Thyroid gland (tissue), 4 donors: Measurements from ENCODE around the gene IMPA2. TPM values are rescaled to one million over a fixed set of nuclear protein-coding genes. Genes with fewer than 3 reads are reported as not detected.

Source experiments
- DNase-seq, 2 donors: peaks; one replicate each; pipeline ENCODE4 v3.0.0-alpha.2; 2019
- H3K27ac ChIP-seq, 3 donors: fragments of 200-600 bp; sonication (generic); 1 replicate in 2 of 3; 2 replicates in 1 of 3; pipeline ENCODE4 v1.5.1; 2016 to 2019; ENCODE audit warnings: mild to moderate bottlenecking in 1 of 3, moderate library complexity in 1 of 3
- H3K27me3 ChIP-seq: fragments of 200-600 bp; sonication (generic); one replicate; pipeline ENCODE4 v1.5.1; 2019
- H3K36me3 ChIP-seq, 2 donors: fragments of 200-600 bp; sonication (generic); one replicate each; pipeline ENCODE4 v1.5.1; 2016 to 2019
- H3K4me1 ChIP-seq, 2 donors: fragments of 200-600 bp; sonication (generic); one replicate each; pipeline ENCODE4 v1.5.1; 2017 to 2019
- H3K4me3 ChIP-seq, 3 donors: fragments of 200-600 bp; sonication (generic); replicated peaks in 1 of 3; 1 replicate in 2 of 3; 2 replicates in 1 of 3; pipeline ENCODE4 v1.5.1; 2016; ENCODE audit warnings: mild to moderate bottlenecking in 1 of 3
- H3K9me3 ChIP-seq: fragments of 200-600 bp; sonication (generic); one replicate; pipeline ENCODE4 v1.5.1; 2017
- POLR2A ChIP-seq, 2 donors: fragments of 450-650 bp; IDR thresholded peaks; one replicate each; pipeline ENCODE4 v1.6.1; 2017; ENCODE audit warnings: antibody characterized with exemption in 2 of 2, mild to moderate bottlenecking in 2 of 2, moderate library complexity in 1 of 2
- WGBS, 2 donors: methylation state at CpG; one replicate each; pipeline ENCODE4 v1.1.5; 2017; 5-methylcytosine and 5-hydroxymethylcytosine counted together
- intact Hi-C: fragments of 100-400 bp; cut with DNase I; formaldehyde crosslinking; loops from one replicate; pipeline ENCODE4 v1.15.1; 2023
- total RNA-seq, 4 donors: library from RNA; depleted of rRNA; stranded (reverse); fragments of >200 nt; gene quantifications; one replicate each; pipeline ENCODE4 v1.2.3, GENCODE V29; 2016
- TF ChIP-seq, protein P1 (sequence below), 6 experiments: fragments of 200-600 bp in 3 of 6; fragments of 450-650 bp in 3 of 6; sonication (generic) in 3 of 6; IDR thresholded peaks; one replicate each; pipeline ENCODE4 v1.5.1; 2016 to 2019; ENCODE audit warnings: antibody characterized with exemption in 6 of 6, mild to moderate bottlenecking in 2 of 6, inconsistent platforms in 1 of 6, moderate library complexity in 1 of 6

Gene IMPA2
- total RNA-seq, 4 donors from 2014 or later: 42.5 to 75.8 (median 54.3) TPM

DNA sequence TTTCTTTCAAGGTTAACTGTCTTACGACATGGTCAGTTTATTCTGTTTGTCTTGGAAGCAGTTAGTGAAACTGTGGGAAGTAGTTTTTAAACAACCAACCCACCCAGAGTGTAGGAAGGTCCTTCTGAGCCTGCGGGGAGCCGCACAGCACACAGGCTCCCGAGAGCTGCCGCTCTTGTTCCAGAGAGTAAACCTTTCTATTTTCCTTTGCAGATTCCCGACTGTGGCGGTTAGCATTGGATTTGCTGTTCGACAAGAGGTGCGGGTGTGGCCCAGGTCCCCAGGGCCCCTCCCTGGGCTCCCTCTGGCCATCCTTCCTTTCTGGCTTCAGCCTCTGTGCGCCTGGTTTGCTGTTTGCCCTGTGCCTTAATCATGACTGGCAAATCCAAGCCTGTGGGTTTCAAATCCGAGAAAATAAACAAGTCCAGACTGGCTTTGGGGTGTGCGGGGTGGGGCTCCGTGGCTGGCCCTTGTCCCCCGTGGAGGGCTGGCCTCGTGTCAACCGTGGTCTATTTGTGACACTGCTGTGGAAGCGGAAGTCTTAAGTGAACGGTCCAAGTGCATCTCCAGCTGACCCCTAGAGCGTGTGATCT, 30.7 kb downstream of the IMPA2 start:
- Histone ChIP-seq H3K4me1 (peaks cover 78 to 92% of the 10 kb centered on the region in 2 donors), H3K27ac (peak overlapping the region; percentile 89 to 95 (median 92)), H3K4me3 (peak overlapping the region in 1 of 3 donors; percentile 0), H3K9me3 (no peaks in the 10 kb centered on the region), H3K36me3 (no peaks in the 10 kb centered on the region), H3K27me3 (no peaks in the 10 kb centered on the region)
- peak in 1 of 2 donors; percentile 50 for TF ChIP-seq POLR2A (IDR thresholded peaks at IDR 0.05)
- TF ChIP-seq, protein P1, sequence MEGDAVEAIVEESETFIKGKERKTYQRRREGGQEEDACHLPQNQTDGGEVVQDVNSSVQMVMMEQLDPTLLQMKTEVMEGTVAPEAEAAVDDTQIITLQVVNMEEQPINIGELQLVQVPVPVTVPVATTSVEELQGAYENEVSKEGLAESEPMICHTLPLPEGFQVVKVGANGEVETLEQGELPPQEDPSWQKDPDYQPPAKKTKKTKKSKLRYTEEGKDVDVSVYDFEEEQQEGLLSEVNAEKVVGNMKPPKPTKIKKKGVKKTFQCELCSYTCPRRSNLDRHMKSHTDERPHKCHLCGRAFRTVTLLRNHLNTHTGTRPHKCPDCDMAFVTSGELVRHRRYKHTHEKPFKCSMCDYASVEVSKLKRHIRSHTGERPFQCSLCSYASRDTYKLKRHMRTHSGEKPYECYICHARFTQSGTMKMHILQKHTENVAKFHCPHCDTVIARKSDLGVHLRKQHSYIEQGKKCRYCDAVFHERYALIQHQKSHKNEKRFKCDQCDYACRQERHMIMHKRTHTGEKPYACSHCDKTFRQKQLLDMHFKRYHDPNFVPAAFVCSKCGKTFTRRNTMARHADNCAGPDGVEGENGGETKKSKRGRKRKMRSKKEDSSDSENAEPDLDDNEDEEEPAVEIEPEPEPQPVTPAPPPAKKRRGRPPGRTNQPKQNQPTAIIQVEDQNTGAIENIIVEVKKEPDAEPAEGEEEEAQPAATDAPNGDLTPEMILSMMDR (IDR thresholded peaks at IDR 0.05): no peak
- 32 to 45% methylated on average over 19 of the region's 19 CpGs for WGBS, 2 donors
- peak; percentile 77 for DNase-seq
- intact Hi-C loops: no loop called here

DNA sequence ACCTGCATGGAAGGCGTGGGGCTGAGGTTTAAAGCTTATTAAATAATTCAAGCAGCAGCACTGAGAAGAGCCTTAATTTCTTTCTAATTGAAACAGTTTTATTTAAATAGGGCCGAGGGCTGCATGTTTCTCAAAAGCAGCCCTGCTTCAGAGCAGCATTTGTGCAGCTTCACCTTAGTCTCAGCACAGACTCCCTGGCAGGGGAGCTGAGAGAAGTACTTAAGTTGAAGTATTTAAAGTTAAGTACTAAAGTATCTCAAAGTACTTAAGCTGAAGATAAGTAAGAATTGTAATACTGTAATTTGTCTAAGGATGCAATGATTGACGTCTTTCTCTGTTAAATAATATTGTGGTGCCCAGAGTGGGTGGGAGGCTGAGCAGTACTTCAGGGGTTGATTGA, 31.4 kb downstream of the IMPA2 start:
- Histone ChIP-seq H3K9me3 (no peaks in the 10 kb centered on the region), H3K36me3 (no peaks in the 10 kb centered on the region), H3K27ac (peak overlapping the region; percentile 89 to 95 (median 92)), H3K4me1 (peaks cover 84 to 98% of the 10 kb centered on the region in 2 donors), H3K4me3 (no peak overlapping the region), H3K27me3 (no peaks in the 10 kb centered on the region)
- peak in 1 of 2 donors; percentile 38 for DNase-seq
- WGBS, 2 donors: 37 to 41% methylated on average over 3 of the region's 3 CpGs
- intact Hi-C loops: no loop called here
- TF ChIP-seq, protein P1 (IDR thresholded peaks at IDR 0.05): no peak
- TF ChIP-seq POLR2A (IDR thresholded peaks at IDR 0.05): no peak

DNA sequence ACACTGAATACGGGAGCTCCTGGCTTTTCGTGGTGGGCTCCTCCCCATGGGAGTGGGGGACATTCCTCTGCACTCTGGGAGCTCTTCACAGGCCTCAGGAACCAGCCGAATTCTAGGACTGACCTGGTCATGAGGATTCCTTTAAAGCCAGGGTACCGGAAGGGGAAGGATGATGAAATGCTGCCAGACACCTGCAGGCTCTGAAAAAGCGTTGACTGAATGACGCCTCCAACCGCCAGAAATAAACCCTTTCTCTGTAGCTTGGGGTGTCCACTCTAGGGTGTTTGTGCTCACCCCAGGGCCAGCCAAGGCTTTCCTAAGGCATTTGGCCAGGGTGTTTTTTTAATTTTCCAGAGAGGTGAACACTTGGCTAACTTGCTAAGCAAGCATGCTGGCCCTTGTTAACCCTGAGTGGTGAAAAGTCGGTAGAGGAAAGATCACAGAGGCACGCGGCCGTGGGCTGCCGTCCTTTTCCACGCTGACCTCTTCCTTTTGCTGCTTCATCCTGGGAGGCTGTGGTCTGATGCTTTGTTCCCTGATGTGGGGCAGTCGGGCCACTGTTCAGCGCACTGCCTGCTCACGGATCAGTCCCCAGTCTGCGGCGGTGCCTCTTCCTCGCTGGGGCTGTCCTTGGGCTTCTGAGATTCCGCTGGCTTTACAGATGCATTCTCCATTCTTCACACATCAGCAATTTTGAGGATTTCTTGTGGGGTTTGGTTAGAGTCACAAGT, 32.0 kb downstream of the IMPA2 start:
- no peaks in the 10 kb centered on the region for H3K27me3 ChIP-seq
- DNase-seq: peak; percentile 62 to 67
- TF ChIP-seq, protein P1 (IDR thresholded peaks at IDR 0.05): no peak
- peak in 1 of 2 donors; percentile 24 for TF ChIP-seq POLR2A (IDR thresholded peaks at IDR 0.05)
- no peak overlapping the region for H3K4me3 ChIP-seq
- peaks cover 84 to 94% of the 10 kb centered on the region in 2 donors for H3K4me1 ChIP-seq
- 33 to 56% methylated on average over 20 of the region's 20 CpGs for WGBS, 2 donors
- no peaks in the 10 kb centered on the region for H3K36me3 ChIP-seq
- intact Hi-C loops: no loop called here
- H3K27ac ChIP-seq: peak overlapping the region; percentile 89 to 95 (median 92)
- no peaks in the 10 kb centered on the region for H3K9me3 ChIP-seq

DNA sequence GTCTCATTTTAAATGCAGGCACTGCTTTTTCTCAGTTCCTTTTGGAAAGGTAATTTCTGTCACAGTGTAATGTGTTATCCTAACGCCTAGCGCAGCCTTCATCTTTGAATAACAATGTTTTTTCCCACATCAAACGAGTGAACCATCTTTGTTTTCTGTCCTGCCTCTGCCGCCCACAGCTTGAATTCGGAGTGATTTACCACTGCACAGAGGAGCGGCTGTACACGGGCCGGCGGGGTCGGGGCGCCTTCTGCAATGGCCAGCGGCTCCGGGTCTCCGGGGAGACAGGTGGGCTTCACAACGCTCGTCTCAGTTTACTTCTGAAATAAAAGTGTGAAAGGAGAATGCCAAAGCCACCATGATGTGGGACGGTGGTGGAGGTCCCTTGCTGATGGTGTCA, 32.8 kb downstream of the IMPA2 start:
- Histone ChIP-seq H3K27ac (peak overlapping the region; percentile 89 to 95 (median 92)), H3K4me1 (peaks cover 83 to 86% of the 10 kb centered on the region in 2 donors), H3K27me3 (no peaks in the 10 kb centered on the region), H3K36me3 (no peaks in the 10 kb centered on the region), H3K4me3 (no peak overlapping the region), H3K9me3 (no peaks in the 10 kb centered on the region)
- no peak for DNase-seq
- TF ChIP-seq, protein P1 (IDR thresholded peaks at IDR 0.05): no peak
- TF ChIP-seq POLR2A (IDR thresholded peaks at IDR 0.05): no peak
- WGBS, 2 donors: 83 to 91% methylated on average over 17 of the region's 17 CpGs
- intact Hi-C loops: no loop called here
